ENCODE data around the gene MYOD1. TPM values are rescaled to one million over a fixed set of nuclear protein-coding genes. Genes with fewer than 3 reads are reported as not detected.

MYOD1 gene
- total and polyA plus RNA-seq, 12 donors: not detected

- H3K36me3 ChIP-seq (replicated peaks in 1 of 2): no peaks in the 10 kb centered on the region
- H3K27me3 ChIP-seq: peaks cover 49% of the 10 kb centered on the region
- H3K9me3 ChIP-seq (replicated peaks in 1 of 3): peaks cover 0 to 6% (median 0%) of the 10 kb centered on the region in 3 donors
- no peak overlapping the region for H3K4me3 ChIP-seq
- TF ChIP-seq POLR2A (IDR thresholded peaks at IDR 0.05): no peak
- TF ChIP-seq CTCF (IDR thresholded peaks at IDR 0.05): no peak
- intact Hi-C loops (cut with DNase I): no loop called here
- 69 to 74% (median 71%) methylated on average over 10 of the region's 10 CpGs for WGBS, 4 donors
- H3K4me1 ChIP-seq (replicated peaks in 1 of 2): peaks cover 0 to 5% of the 10 kb centered on the region in 2 donors
- no peak for DNase-seq
- no peak overlapping the region for H3K27ac ChIP-seq
These were observed 4.9 kb downstream of the MYOD1 start for GRCh38 chr11:17724020-17724908.

- Histone ChIP-seq H3K27ac (no peak overlapping the region), H3K4me3 (no peak overlapping the region), H3K9me3 (replicated peaks in 1 of 3) (peaks cover 0 to 6% (median 0%) of the 10 kb centered on the region in 3 donors), H3K36me3 (replicated peaks in 1 of 2) (no peaks in the 10 kb centered on the region), H3K27me3 (peaks cover 40% of the 10 kb centered on the region), H3K4me1 (replicated peaks in 1 of 2) (peaks cover 0 to 5% of the 10 kb centered on the region in 2 donors)
- WGBS, 4 donors: 64 to 78% (median 66%) methylated on average over 2 of the region's 2 CpGs
- no peak for DNase-seq
- no peak for TF ChIP-seq CTCF (IDR thresholded peaks at IDR 0.05)
- TF ChIP-seq POLR2A (IDR thresholded peaks at IDR 0.05): no peak
- intact Hi-C loops (cut with DNase I): no loop called here
These were observed 5.8 kb downstream of the MYOD1 start for GRCh38 chr11:17725174-17725573.

GRCh38 chr11:17730137-17730536 is 10.8 kb downstream of the MYOD1 start:
- Histone ChIP-seq H3K9me3 (replicated peaks in 1 of 3) (peaks cover 0 to 6% (median 0%) of the 10 kb centered on the region in 3 donors), H3K4me1 (replicated peaks in 1 of 2) (peaks cover 6% of the 10 kb centered on the region in 2 donors), H3K4me3 (no peak overlapping the region), H3K36me3 (replicated peaks in 1 of 2) (no peaks in the 10 kb centered on the region), H3K27ac (no peak overlapping the region), H3K27me3 (peaks cover 3% of the 10 kb centered on the region)
- no peak for TF ChIP-seq CTCF (IDR thresholded peaks at IDR 0.05)
- no peak for TF ChIP-seq POLR2A (IDR thresholded peaks at IDR 0.05)
- WGBS, 4 donors: 42 to 53% (median 48%) methylated on average over 2 of the region's 2 CpGs
- intact Hi-C loops (cut with DNase I): loop anchor here in 1 of 2 donors (5.0 kb wide), 1 partner anchor 247 kb away; no protein-coding TSS in a partner anchor
- no peak for DNase-seq

- Histone ChIP-seq H3K27ac (no peak overlapping the region), H3K4me1 (replicated peaks in 1 of 2) (peaks cover 8 to 9% of the 10 kb centered on the region in 2 donors), H3K27me3 (peaks cover 4% of the 10 kb centered on the region), H3K36me3 (replicated peaks in 1 of 2) (no peaks in the 10 kb centered on the region), H3K4me3 (no peak overlapping the region), H3K9me3 (replicated peaks in 1 of 3) (peaks cover 0 to 6% (median 0%) of the 10 kb centered on the region in 3 donors)
- TF ChIP-seq POLR2A (IDR thresholded peaks at IDR 0.05) (no peak), CTCF (IDR thresholded peaks at IDR 0.05) (peak; percentile 77 to 95 (median 90))
- intact Hi-C loops (cut with DNase I): loop anchor here in 1 of 2 donors (5.0 kb wide), 1 partner anchor 246 kb away; no protein-coding TSS in a partner anchor
- peak; percentile 85 to 95 (median 89) for DNase-seq
- 3 to 19% (median 16%) methylated on average over 5 to 9 of the region's 9 CpGs for WGBS, 4 donors
These were observed 11.5 kb downstream of the MYOD1 start for GRCh38 chr11:17730608-17731462.

Data from adrenal gland (tissue), 12 donors.